ENCODE data around the gene GNG14.
"Not testable (repeated sequence)": the region's sequence is repeated elsewhere in the genome, so short reads cannot be mapped to it uniquely, and the experiment has no call there.

The GNG14 gene

GRCh38 chr19:12725612-12726011, 37.8 kb downstream of the GNG14 start:
- not testable (repeated sequence) for DNase-seq

- DNase-seq, result no peak
Measured at GRCh38 chr19:12726988-12727316, 39.2 kb downstream of the GNG14 start.

- DNase-seq, result no peak
Measured at GRCh38 chr19:12727745-12728433, 40.1 kb downstream of the GNG14 start.

GRCh38 chr19:12730064-12730463, 42.3 kb downstream of the GNG14 start:
- DNase-seq, result no peak

GRCh38 chr19:12731337-12731736, 43.5 kb downstream of the GNG14 start:
- DNase-seq, result no peak

- DNase-seq, result peak; percentile 55 to 65
Measured at GRCh38 chr19:12733369-12734214, 45.8 kb downstream of the GNG14 start.

GRCh38 chr19:12736995-12737834, 49.4 kb downstream of the GNG14 start, which contains the start of gene GET3:
TSS of gene GET3 (plus strand) at chr19:12737497. CDS start at chr19:12737506, 9 bp downstream.
- peak; percentile 79 to 84 for DNase-seq

GRCh38 chr19:12737835-12738351, 50.1 kb downstream of the GNG14 start:
- no peak for DNase-seq
